Hepatic stellate cell (primary cell): ENCODE measurements around the gene PHLDA2.
"Not testable (repeated sequence)": the region's sequence is repeated elsewhere in the genome, so short reads cannot be mapped to it uniquely, and the experiment has no call there.

Source experiments
- DNase-seq: peaks from one replicate; pipeline ENCODE4 v3.0.0; 2011; ENCODE audit warnings: low spot score

Gene PHLDA2

GRCh38 chr11:2945031-2945756 lies 16.0 kb upstream of the PHLDA2 start:
- peak; percentile 94 for DNase-seq

- no peak for DNase-seq
Observed at GRCh38 chr11:2944530-2944929, 15.3 kb upstream of the PHLDA2 start.

- no peak for DNase-seq
Observed at GRCh38 chr11:2943711-2944118, 14.5 kb upstream of the PHLDA2 start.

GRCh38 chr11:2942872-2943710 lies 13.9 kb upstream of the PHLDA2 start:
- DNase-seq: no peak

DNA sequence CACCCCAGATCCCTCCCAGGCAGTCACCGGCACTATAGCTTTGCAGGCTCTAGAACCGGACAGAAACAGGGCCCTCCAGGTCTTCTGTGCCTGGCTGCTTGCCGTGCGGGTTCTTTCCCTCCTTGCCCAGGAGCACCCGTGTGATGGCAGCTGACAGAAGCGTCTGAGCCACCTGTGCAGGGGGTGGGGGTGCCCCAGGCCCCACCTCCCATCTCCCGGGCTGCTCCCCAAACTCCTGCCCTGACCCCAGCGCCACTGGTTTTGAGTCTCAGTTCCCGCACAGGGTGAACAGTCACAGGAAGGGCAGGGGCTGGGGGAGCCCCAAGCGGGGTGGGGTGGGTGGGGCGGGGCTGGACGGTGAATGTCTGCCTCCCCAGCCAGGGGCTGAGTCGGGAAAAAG lies 13.2 kb upstream of the PHLDA2 start:
- DNase-seq: no peak

GRCh38 chr11:2940921-2941821 lies 12.0 kb upstream of the PHLDA2 start:
- no peak for DNase-seq

DNA sequence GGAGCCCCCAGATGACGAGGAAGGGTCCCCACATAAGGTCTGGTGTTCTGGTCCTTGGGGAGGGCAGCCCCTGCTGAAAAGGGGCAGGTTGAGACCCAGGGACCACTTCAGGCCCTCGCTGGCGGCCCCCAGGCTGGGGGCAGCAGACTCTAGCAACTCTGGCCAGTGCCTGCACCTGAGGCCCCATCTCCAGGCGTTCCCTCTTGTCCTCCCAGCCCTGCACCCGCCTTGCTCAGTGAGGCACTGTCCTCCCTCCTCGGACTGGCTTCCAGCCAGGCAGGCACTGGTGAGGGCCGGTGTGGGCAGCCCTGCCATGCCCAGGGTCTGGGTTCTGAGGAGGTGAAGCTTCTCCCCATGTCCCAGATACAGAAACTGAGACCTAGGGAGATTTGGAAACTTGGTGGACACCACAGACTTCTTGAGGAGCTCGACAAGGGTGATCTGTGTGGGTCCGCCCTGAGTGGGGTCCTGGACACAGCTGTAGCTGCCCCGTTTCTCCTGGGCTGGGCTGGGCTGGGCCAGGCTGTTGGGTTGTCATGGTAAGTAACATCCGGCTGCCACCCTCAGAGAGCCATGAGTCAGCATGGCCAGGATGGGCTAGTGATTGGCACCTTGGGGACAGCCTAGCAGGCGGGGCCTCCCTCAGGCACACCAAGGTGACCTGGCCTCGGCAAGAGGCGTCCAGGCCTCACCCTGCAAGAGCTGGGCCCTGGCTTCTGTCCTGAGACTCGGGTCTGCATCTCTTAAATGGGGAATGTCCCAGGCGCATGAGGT lies 11.1 kb upstream of the PHLDA2 start:
- peak; percentile 82 for DNase-seq

DNA sequence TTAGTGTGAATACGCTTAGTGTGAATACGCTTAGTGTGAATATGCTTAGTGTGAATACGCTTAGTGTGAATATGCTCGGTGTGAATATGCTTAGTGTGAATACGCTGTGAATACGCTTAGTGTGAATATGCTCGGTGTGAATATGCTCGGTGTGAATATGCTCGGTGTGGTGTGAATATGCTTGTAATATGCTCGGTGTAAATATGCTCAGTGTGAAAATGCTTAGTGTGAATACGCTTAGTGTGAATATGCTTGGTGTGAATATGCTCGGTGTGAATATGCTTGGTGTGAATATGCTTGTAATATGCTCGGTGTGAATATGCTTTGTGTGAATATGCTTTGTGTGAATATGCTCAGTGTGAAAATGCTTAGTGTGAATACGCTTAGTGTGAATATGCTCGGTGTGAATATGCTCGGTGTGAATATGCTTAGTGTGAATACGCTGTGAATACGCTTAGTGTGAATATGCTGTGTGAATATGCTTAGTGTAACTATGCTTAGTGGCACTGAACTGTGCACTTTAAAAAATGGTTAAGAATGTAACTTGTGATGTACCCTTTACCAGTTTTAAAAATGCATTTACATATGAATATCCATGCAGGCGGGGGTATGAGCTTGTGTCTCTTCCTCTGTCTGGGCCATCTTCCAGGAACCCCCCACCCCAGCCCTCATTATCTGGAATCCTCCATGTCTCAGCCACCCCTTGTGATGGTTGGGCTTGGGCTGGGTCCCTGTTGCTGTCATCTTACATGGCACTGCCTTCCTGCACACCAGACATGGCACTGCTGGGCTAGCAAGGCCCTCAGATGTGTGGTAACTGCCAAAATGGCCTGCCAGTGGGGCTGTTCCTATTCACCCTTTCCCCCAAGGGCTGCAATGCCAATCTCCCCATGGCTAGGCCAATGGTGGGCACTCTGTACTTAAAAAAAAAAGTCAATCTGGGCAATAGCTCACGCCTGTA lies 9.5 kb upstream of the PHLDA2 start:
- DNase-seq: not testable (repeated sequence)

DNA sequence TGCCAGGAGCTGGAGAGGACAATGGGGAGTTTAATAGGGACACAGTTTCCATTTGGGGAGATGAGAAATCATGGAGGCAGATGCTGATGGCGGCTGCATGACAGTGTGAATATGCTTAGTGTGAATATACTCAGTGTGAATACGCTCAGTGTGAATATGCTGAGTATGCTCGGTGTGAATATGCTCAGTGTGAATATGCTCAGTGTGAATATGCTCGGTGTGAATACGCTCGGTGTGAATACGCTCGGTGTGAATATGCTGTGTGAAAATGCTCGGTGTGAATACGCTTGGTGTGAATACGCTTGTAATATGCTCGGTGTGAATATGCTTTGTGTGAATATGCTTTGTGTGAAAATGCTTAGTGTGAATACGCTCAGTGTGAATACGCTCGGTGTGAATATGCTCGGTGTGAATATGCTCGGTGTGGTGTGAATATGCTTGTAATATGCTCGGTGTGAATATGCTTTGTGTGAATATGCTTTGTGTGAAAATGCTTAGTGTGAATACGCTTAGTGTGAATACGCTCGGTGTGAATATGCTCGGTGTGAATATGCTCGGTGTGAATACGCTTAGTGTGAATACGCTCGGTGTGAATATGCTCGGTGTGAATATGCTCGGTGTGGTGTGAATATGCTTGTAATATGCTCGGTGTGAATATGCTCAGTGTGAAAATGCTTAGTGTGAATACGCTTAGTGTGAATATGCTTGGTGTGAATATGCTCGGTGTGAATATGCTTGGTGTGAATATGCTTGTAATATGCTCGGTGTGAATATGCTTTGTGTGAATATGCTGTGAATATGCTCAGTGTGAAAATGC lies 8.6 kb upstream of the PHLDA2 start:
- not testable (repeated sequence) for DNase-seq

DNA sequence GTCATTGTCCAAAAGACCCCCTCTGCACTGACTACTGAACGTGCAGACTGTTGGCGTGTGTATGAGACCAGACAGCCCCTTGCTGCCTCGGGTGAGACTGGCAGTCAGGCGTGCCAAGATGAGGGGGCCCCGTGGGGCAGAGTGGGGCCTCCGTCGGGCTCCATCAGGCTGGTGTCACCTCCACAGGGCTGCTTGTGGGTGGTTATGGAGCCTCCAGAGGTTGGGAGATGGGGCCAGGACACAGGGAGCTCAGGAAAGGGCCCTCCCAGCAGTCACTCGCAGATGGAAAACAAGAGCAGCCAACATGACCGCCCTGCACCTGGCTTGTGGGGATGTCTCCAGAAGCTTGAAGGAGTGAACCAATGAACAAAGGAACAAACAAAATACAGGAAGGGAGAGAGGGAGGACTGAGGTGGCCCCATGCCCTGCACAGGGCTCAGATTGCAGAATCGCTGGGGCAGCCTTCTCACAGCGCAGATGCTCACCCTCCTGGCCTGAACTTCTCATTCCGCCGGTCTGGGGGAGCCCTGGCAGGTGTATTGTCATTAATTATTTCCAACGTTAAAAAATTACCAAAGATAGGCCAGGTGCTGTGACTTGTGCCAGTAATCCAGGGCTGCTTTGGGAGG lies 5.5 kb upstream of the PHLDA2 start:
- DNase-seq: no peak

- no peak for DNase-seq
Observed at GRCh38 chr11:2934021-2934550, 4.9 kb upstream of the PHLDA2 start.

- peak; percentile 67 for DNase-seq
Observed at GRCh38 chr11:2933375-2934020, 4.3 kb upstream of the PHLDA2 start.

DNA sequence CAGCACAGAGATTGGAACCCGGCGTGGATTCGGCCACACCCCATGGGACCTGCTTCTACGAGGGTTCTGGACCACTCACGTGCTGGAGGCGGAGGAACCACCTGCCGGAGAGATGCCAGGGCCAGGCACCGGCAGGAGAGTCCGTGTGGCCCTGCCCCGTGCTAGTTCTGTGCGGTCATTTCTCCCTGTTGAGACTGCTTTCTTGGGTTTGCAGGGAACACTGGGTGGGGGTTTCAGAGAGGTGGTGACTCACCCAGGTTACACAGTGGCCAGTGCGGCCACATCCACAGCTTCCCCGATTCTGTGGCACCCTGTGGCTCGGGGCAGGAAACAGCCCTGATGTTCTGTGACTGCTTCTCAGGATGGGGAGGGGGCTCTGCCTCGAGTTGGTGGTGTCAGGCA lies 3.6 kb upstream of the PHLDA2 start:
- no peak for DNase-seq

- no peak for DNase-seq
Observed at GRCh38 chr11:2931771-2932738, 2.8 kb upstream of the PHLDA2 start.

DNA sequence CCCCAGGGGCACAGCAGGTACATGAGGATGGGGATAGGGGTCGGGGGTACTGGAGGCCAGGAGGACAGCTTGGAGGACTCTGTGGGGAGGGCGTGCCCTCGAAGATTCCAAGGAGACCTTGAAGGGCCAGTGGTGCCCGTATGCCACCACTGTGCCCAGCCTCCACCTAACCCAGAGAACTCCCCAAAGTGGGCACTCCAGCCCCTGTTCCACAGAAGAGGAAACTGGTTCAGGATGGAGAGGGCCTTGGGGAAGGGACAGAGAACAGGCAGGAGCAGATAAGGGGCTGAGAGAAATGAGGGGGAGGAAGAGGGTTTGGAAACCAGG lies 2.2 kb upstream of the PHLDA2 start:
- no peak for DNase-seq

- no peak for DNase-seq
Observed at GRCh38 chr11:2930704-2931419, 1.6 kb upstream of the PHLDA2 start.
